Endodermal cell (in vitro differentiated cells): ENCODE results near the gene POLR1E. TPM values are rescaled to one million over a fixed set of nuclear protein-coding genes. Genes with fewer than 3 reads are reported as not detected.

Source experiments
- DNase-seq: peaks from one replicate; pipeline ENCODE4 v3.0.0-alpha.2; 2017
- H3K27ac ChIP-seq: 2 replicates; pipeline ENCODE4 v1.5.1; 2013; ENCODE audit warnings: mild to moderate bottlenecking, low read depth, low read length, moderate library complexity
- H3K27me3 ChIP-seq: 2 replicates; pipeline ENCODE4 v1.6.1; 2013; ENCODE audit warnings: mild to moderate bottlenecking, low read length, moderate library complexity; ENCODE audit not compliant: insufficient read depth, control insufficient read depth, poor library complexity, severe bottlenecking
- H3K36me3 ChIP-seq: 2 replicates; pipeline ENCODE4 v1.7.0; 2013; ENCODE audit warnings: mild to moderate bottlenecking, low read length, moderate library complexity; ENCODE audit not compliant: control insufficient read depth, insufficient read depth
- H3K4me1 ChIP-seq: one replicate; pipeline ENCODE4 v1.7.0; 2013; ENCODE audit warnings: low read length; ENCODE audit not compliant: control insufficient read depth, insufficient read depth
- H3K4me3 ChIP-seq: 2 replicates; pipeline ENCODE4 v1.5.1; 2013; ENCODE audit warnings: mild to moderate bottlenecking, low read length, moderate library complexity
- H3K9ac ChIP-seq: 2 replicates; pipeline ENCODE4 v1.6.1; 2013; ENCODE audit warnings: mild to moderate bottlenecking, low read length, moderate library complexity; ENCODE audit not compliant: poor library complexity, severe bottlenecking; ENCODE audit errors: extremely low read depth
- H3K9me3 ChIP-seq: 2 replicates; pipeline ENCODE4 v1.6.1; 2013; ENCODE audit warnings: mild to moderate bottlenecking, low read length, moderate library complexity; ENCODE audit not compliant: control insufficient read depth
- H3K27ac Mint-ChIP-seq: 2 replicates; pipeline ENCODE4 v1.8.0; 2020; ENCODE audit warnings: mixed read lengths
- H3K27me3 Mint-ChIP-seq: 2 replicates; pipeline ENCODE4 v1.8.0; 2021; ENCODE audit warnings: mild to moderate bottlenecking, mixed read lengths; ENCODE audit not compliant: insufficient read depth
- H3K36me3 Mint-ChIP-seq: 2 replicates; pipeline ENCODE4 v1.8.0; 2020; ENCODE audit warnings: low read depth, mixed read lengths
- H3K4me1 Mint-ChIP-seq: 2 replicates; pipeline ENCODE4 v1.8.0; 2020; ENCODE audit warnings: mixed read lengths
- H3K4me3 Mint-ChIP-seq: 2 replicates; pipeline ENCODE4 v1.8.0; 2020; ENCODE audit warnings: mild to moderate bottlenecking, moderate library complexity, mixed read lengths
- H3K9me3 Mint-ChIP-seq: 2 replicates; pipeline ENCODE4 v1.8.0; 2020; ENCODE audit warnings: mild to moderate bottlenecking, mixed read lengths
- CTCF ChIP-seq: fragments of 200-600 bp; sonication (generic); conservative IDR thresholded peaks from 2 replicates; pipeline ENCODE4 v1.5.0; 2021; ENCODE audit warnings: antibody characterized with exemption, mild to moderate bottlenecking
- WGBS, 2 experiments: methylation state at CpG; one replicate each; pipeline versions ENCODE4 v1.1.5 to v1.1.7; 2013; ENCODE audit warnings: missing lambda C conversion rate in 2 of 2, mixed read lengths in 1 of 2; ENCODE audit not compliant: insufficient coverage in 1 of 2, insufficient read length in 1 of 2; 5-methylcytosine and 5-hydroxymethylcytosine counted together
- total RNA-seq, 2 donors: library from RNA; stranded (reverse); fragmentation: NEBNext Ultra II Directional in 1 of 2; extraction: Animal tissue kit (Norgen Biotek cat#: 25700) in 1 of 2; gene quantifications; 2 replicates in 1 of 2; 3 replicates in 1 of 2; pipeline ENCODE4 v1.2.1, GENCODE V29; 2021

POLR1E gene
- total RNA-seq, 2 donors from 2014 or later = 23.5 to 25.2 TPM

- Histone ChIP-seq H3K9ac (no peak overlapping the region), H3K36me3 (peaks cover 44% of the 10 kb centered on the region), H3K9me3 (no peaks in the 10 kb centered on the region), H3K27me3 (no peaks in the 10 kb centered on the region), H3K4me3 (no peak overlapping the region), H3K27ac (no peak overlapping the region), H3K4me1 (peaks cover 2% of the 10 kb centered on the region)
- Mint-ChIP-seq H3K27ac (no peak overlapping the region), H3K27me3 (no peaks in the 10 kb centered on the region), H3K9me3 (no peaks in the 10 kb centered on the region), H3K36me3 (peaks cover 52% of the 10 kb centered on the region), H3K4me1 (peaks cover 22% of the 10 kb centered on the region), H3K4me3 (no peak overlapping the region)
- TF ChIP-seq CTCF = no peak
- DNase-seq = no peak
- no CpG with 5 or more reads among the region's 2 CpGs for WGBS, 2 experiments
Measured at GRCh38 chr9:37444890-37445289, 40.9 kb upstream of the POLR1E start.

- no peaks in the 10 kb centered on the region for H3K27me3 Mint-ChIP-seq
- 95% methylated on average over 4 of the region's 6 CpGs; no CpG with 5 or more reads in 1 of the 2 experiments for WGBS, 2 experiments
- no peak overlapping the region for H3K9ac ChIP-seq
- H3K27ac ChIP-seq = no peak overlapping the region
- H3K36me3 ChIP-seq = peaks cover 34% of the 10 kb centered on the region
- H3K36me3 Mint-ChIP-seq = peaks cover 49% of the 10 kb centered on the region
- no peaks in the 10 kb centered on the region for H3K9me3 ChIP-seq
- no peak for DNase-seq
- no peak overlapping the region for H3K4me3 ChIP-seq
- H3K27ac Mint-ChIP-seq = peak overlapping the region; percentile 55
- no peaks in the 10 kb centered on the region for H3K9me3 Mint-ChIP-seq
- H3K4me3 Mint-ChIP-seq = no peak overlapping the region
- H3K27me3 ChIP-seq = no peaks in the 10 kb centered on the region
- TF ChIP-seq CTCF = no peak
- peaks cover 25% of the 10 kb centered on the region for H3K4me1 Mint-ChIP-seq
- H3K4me1 ChIP-seq = peaks cover 2% of the 10 kb centered on the region
Measured at GRCh38 chr9:37445832-37446231, 39.9 kb upstream of the POLR1E start.

GRCh38 chr9:37446401-37446800 lies 39.3 kb upstream of the POLR1E start:
- DNase-seq = no peak
- Histone ChIP-seq H3K27ac (no peak overlapping the region), H3K27me3 (no peaks in the 10 kb centered on the region), H3K4me3 (no peak overlapping the region), H3K9ac (no peak overlapping the region), H3K9me3 (no peaks in the 10 kb centered on the region), H3K4me1 (peaks cover 2% of the 10 kb centered on the region), H3K36me3 (peaks cover 34% of the 10 kb centered on the region)
- TF ChIP-seq CTCF = no peak
- H3K9me3 Mint-ChIP-seq = no peaks in the 10 kb centered on the region
- H3K36me3 Mint-ChIP-seq = peaks cover 50% of the 10 kb centered on the region
- 57 to 95% methylated on average over 1 to 4 of the region's 4 CpGs for WGBS, 2 experiments
- H3K4me3 Mint-ChIP-seq = no peak overlapping the region
- no peaks in the 10 kb centered on the region for H3K27me3 Mint-ChIP-seq
- H3K4me1 Mint-ChIP-seq = peaks cover 25% of the 10 kb centered on the region
- H3K27ac Mint-ChIP-seq = no peak overlapping the region
